Natural killer cell (primary cell): ENCODE data around the gene GPM6B. TPM values are rescaled to one million over a fixed set of nuclear protein-coding genes. Genes with fewer than 3 reads are reported as not detected.

Experiments
- ATAC-seq, 3 donors: fragments of 150-1000 bp in 2 of 3; fragments of 200-7000 bp in 1 of 3; cut with Tn5 transposase; 1 replicate in 1 of 3; 2 replicates in 2 of 3; pipeline ENCODE4 v1.10.0; 2021; ENCODE audit warnings: mild to moderate bottlenecking in 2 of 3, moderate library complexity in 2 of 3
- DNase-seq, 2 donors: peaks; one replicate each; pipeline versions ENCODE4 v3.0.0 to v3.0.0-alpha.2; 2013 to 2021; ENCODE audit warnings: mixed read lengths in 1 of 2
- H3K27ac ChIP-seq: one replicate; pipeline ENCODE4 v1.5.1; 2013; ENCODE audit warnings: mild to moderate bottlenecking, low read length
- H3K27me3 ChIP-seq: one replicate; pipeline ENCODE4 v1.6.1; 2013; ENCODE audit warnings: low read length; ENCODE audit not compliant: control insufficient read depth, insufficient read depth
- H3K36me3 ChIP-seq: one replicate; pipeline ENCODE4 v1.6.1; 2013; ENCODE audit warnings: low read length; ENCODE audit not compliant: control insufficient read depth, insufficient read depth
- H3K4me1 ChIP-seq: one replicate; pipeline ENCODE4 v1.6.1; 2013; ENCODE audit warnings: low read length; ENCODE audit not compliant: control insufficient read depth, insufficient read depth
- H3K4me3 ChIP-seq: one replicate; pipeline ENCODE4 v1.5.1; 2013; ENCODE audit warnings: low read length
- H3K9me3 ChIP-seq: one replicate; pipeline ENCODE4 v1.6.1; 2013; ENCODE audit warnings: low read length; ENCODE audit not compliant: control insufficient read depth, insufficient read depth
- H3K27ac Mint-ChIP-seq, 2 donors: one replicate each; pipeline ENCODE4 v1.8.0; 2022; ENCODE audit warnings: mild to moderate bottlenecking in 2 of 2, mixed read lengths in 2 of 2, moderate library complexity in 1 of 2
- H3K27me3 Mint-ChIP-seq, 2 donors: one replicate each; pipeline ENCODE4 v1.8.0; 2022; ENCODE audit warnings: low read depth in 2 of 2, mixed read lengths in 2 of 2
- H3K36me3 Mint-ChIP-seq: one replicate; pipeline ENCODE4 v1.8.0; 2022; ENCODE audit warnings: mixed read lengths
- H3K4me1 Mint-ChIP-seq, 2 donors: one replicate each; pipeline ENCODE4 v1.8.0; 2022; ENCODE audit warnings: mixed read lengths in 2 of 2
- H3K4me3 Mint-ChIP-seq: one replicate; pipeline ENCODE4 v1.8.0; 2022; ENCODE audit warnings: mild to moderate bottlenecking, moderate library complexity, mixed read lengths
- H3K9me3 Mint-ChIP-seq, 2 donors: one replicate each; pipeline ENCODE4 v1.8.0; 2022; ENCODE audit warnings: mixed read lengths in 2 of 2
- WGBS: methylation state at CpG from one replicate; pipeline ENCODE4 v1.1.7; 2013; ENCODE audit warnings: missing lambda C conversion rate; ENCODE audit not compliant: insufficient coverage; 5-methylcytosine and 5-hydroxymethylcytosine counted together
- intact Hi-C: fragments of 100-400 bp; cut with micrococcal nuclease; formaldehyde crosslinking; loops from one replicate; pipeline ENCODE4 v1.14.2; 2022
- total RNA-seq, 4 donors: library from RNA; stranded (reverse); fragments of 120-200 nt in 1 of 4; gene quantifications; one replicate each; pipeline versions ENCODE4 v1.2.3 to v1.2.4, GENCODE V29; 2013 to 2022
- TF ChIP-seq, protein P1 (sequence below): fragments of 200-600 bp; IDR thresholded peaks from one replicate; pipeline ENCODE4 v1.8.0; 2022; ENCODE audit warnings: antibody characterized with exemption

GPM6B gene
- total RNA-seq, 3 donors from 2014 or later (not counting 1 experiment from before 2014, with no cell fraction given): not detected

DNA sequence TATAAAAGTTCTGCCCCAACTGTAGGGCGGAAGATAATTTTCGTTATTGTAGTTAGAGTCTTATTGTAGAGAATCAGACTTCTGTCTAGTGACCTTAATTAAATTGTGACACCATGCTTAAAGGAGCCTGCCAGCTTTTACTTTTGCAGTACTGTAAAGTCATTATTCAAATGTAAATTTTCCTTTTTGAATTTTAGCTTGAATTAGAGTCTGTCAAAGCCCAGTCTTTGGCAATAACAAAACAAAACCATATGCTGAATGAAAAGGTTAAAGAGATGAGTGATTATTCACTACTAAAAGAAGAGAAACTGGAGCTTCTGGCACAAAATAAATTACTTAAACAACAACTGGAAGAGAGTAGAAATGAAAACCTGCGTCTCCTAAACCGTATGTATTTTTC, 60.5 kb downstream of the GPM6B start:
- Histone ChIP-seq H3K36me3 (peaks cover 60% of the 10 kb centered on the region), H3K27ac (no peak overlapping the region), H3K4me3 (no peak overlapping the region), H3K9me3 (no peaks in the 10 kb centered on the region), H3K4me1 (peaks cover 6% of the 10 kb centered on the region), H3K27me3 (no peaks in the 10 kb centered on the region)
- Mint-ChIP-seq H3K4me3 (no peak overlapping the region), H3K9me3 (no peaks in the 10 kb centered on the region), H3K36me3 (peaks cover 15% of the 10 kb centered on the region), H3K27ac (no peak overlapping the region), H3K4me1 (peaks cover 17 to 24% of the 10 kb centered on the region in 2 donors), H3K27me3 (no peaks in the 10 kb centered on the region)
- no peak for DNase-seq
- ATAC-seq: no peak
- TF ChIP-seq, protein P1, sequence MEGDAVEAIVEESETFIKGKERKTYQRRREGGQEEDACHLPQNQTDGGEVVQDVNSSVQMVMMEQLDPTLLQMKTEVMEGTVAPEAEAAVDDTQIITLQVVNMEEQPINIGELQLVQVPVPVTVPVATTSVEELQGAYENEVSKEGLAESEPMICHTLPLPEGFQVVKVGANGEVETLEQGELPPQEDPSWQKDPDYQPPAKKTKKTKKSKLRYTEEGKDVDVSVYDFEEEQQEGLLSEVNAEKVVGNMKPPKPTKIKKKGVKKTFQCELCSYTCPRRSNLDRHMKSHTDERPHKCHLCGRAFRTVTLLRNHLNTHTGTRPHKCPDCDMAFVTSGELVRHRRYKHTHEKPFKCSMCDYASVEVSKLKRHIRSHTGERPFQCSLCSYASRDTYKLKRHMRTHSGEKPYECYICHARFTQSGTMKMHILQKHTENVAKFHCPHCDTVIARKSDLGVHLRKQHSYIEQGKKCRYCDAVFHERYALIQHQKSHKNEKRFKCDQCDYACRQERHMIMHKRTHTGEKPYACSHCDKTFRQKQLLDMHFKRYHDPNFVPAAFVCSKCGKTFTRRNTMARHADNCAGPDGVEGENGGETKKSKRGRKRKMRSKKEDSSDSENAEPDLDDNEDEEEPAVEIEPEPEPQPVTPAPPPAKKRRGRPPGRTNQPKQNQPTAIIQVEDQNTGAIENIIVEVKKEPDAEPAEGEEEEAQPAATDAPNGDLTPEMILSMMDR: no peak
- intact Hi-C loops: no loop called here
- 94% methylated on average over 2 of the region's 4 CpGs for WGBS

GRCh38 chrX:13755254-13755653, 61.6 kb downstream of the GPM6B start:
- peak in 1 of 2 donors; percentile 44 for DNase-seq
- H3K4me1 ChIP-seq: peaks cover 7% of the 10 kb centered on the region
- Mint-ChIP-seq H3K9me3 (no peaks in the 10 kb centered on the region), H3K4me3 (no peak overlapping the region), H3K36me3 (peaks cover 14% of the 10 kb centered on the region), H3K4me1 (peaks cover 26 to 31% of the 10 kb centered on the region in 2 donors), H3K27ac (peak overlapping the region; percentile 54 to 69), H3K27me3 (no peaks in the 10 kb centered on the region)
- peaks cover 52% of the 10 kb centered on the region for H3K36me3 ChIP-seq
- H3K4me3 ChIP-seq: no peak overlapping the region
- WGBS: no CpG with 5 or more reads among the region's 1 CpG
- intact Hi-C loops: no loop called here
- peak; percentile 64 to 75 (median 73) for ATAC-seq
- no peaks in the 10 kb centered on the region for H3K9me3 ChIP-seq
- H3K27me3 ChIP-seq: no peaks in the 10 kb centered on the region
- H3K27ac ChIP-seq: no peak overlapping the region
- TF ChIP-seq, protein P1: no peak

- Histone ChIP-seq H3K27ac (no peak overlapping the region), H3K27me3 (no peaks in the 10 kb centered on the region), H3K36me3 (peaks cover 50% of the 10 kb centered on the region), H3K4me1 (peaks cover 6% of the 10 kb centered on the region), H3K9me3 (no peaks in the 10 kb centered on the region), H3K4me3 (no peak overlapping the region)
- 100% methylated on average over 1 of the region's 1 CpG for WGBS
- TF ChIP-seq, protein P1: no peak
- Mint-ChIP-seq H3K36me3 (peaks cover 9% of the 10 kb centered on the region), H3K4me1 (peaks cover 31 to 34% of the 10 kb centered on the region in 2 donors), H3K9me3 (no peaks in the 10 kb centered on the region), H3K27me3 (no peaks in the 10 kb centered on the region), H3K27ac (peak overlapping the region; percentile 54 to 69), H3K4me3 (no peak overlapping the region)
- ATAC-seq: no peak
- intact Hi-C loops: no loop called here
- DNase-seq: no peak
Observed at GRCh38 chrX:13754765-13755164, 62.1 kb downstream of the GPM6B start.

GRCh38 chrX:13752646-13753045, 64.2 kb downstream of the GPM6B start:
- Mint-ChIP-seq H3K36me3 (no peaks in the 10 kb centered on the region), H3K27ac (peak overlapping the region; percentile 35 to 46), H3K9me3 (no peaks in the 10 kb centered on the region), H3K4me3 (no peak overlapping the region), H3K27me3 (no peaks in the 10 kb centered on the region), H3K4me1 (peaks cover 23 to 34% of the 10 kb centered on the region in 2 donors)
- H3K27me3 ChIP-seq: no peaks in the 10 kb centered on the region
- DNase-seq (no peak), ATAC-seq (no peak)
- intact Hi-C loops: no loop called here
- peaks cover 6% of the 10 kb centered on the region for H3K4me1 ChIP-seq
- H3K36me3 ChIP-seq: peaks cover 46% of the 10 kb centered on the region
- WGBS: 21% methylated on average over 3 of the region's 3 CpGs
- TF ChIP-seq, protein P1: no peak
- no peak overlapping the region for H3K27ac ChIP-seq
- H3K9me3 ChIP-seq: no peaks in the 10 kb centered on the region
- no peak overlapping the region for H3K4me3 ChIP-seq
